ENCODE data around the gene NOX3. TPM values are rescaled to one million over a fixed set of nuclear protein-coding genes. Genes with fewer than 3 reads are reported as not detected.

The NOX3 gene, protein sequence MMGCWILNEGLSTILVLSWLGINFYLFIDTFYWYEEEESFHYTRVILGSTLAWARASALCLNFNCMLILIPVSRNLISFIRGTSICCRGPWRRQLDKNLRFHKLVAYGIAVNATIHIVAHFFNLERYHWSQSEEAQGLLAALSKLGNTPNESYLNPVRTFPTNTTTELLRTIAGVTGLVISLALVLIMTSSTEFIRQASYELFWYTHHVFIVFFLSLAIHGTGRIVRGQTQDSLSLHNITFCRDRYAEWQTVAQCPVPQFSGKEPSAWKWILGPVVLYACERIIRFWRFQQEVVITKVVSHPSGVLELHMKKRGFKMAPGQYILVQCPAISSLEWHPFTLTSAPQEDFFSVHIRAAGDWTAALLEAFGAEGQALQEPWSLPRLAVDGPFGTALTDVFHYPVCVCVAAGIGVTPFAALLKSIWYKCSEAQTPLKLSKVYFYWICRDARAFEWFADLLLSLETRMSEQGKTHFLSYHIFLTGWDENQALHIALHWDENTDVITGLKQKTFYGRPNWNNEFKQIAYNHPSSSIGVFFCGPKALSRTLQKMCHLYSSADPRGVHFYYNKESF
- not detected in 5 replicates for total RNA-seq (2022; extraction: Qiagen RNA extraction)

DNA sequence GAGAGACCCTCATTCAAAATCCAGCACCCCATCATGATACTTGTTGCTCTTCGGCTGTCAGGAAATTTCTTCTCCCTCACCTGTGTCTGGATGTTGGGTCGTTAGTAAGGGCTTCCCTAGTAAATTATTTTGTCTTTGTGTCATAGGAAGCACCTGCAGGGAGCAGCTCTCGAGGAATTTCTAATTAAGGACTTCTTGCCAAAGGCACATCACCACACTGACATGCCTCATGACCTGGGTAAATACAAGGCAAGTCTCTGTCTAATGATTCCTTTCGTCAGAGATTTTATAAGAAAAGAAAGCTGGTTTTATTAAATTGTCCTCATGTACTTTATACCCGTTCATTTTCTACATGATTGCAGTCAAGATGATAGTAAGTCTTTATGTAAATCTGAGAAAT is at the start of gene NOX3:
TSS of gene NOX3 (minus strand) at position 74 of the 400 bp plus-strand sequence. CDS start at position 35, 39 bp downstream.

Other genes starting within 250 kb of the NOX3 start
- gene CLDN20, start 191.8 kb downstream of the NOX3 start, total RNA-seq (2022; extraction: Qiagen RNA extraction), result 0.10 TPM in 1 of 5 replicates, not detected in the others
- gene TFB1M, start 141.4 kb downstream of the NOX3 start, total RNA-seq (2022; extraction: Qiagen RNA extraction), result 8.0 to 8.7 TPM (median 8.2 TPM) in 5 replicates